Measurements from ENCODE around the gene PRRX2.
"Not testable (repeated sequence)": the region's sequence is repeated elsewhere in the genome, so short reads cannot be mapped to it uniquely, and the experiment has no call there.

Gene PRRX2

GRCh38 chr9:129630967-129631673 lies 34.3 kb upstream of the PRRX2 start:
- TF ChIP-seq, protein P1, sequence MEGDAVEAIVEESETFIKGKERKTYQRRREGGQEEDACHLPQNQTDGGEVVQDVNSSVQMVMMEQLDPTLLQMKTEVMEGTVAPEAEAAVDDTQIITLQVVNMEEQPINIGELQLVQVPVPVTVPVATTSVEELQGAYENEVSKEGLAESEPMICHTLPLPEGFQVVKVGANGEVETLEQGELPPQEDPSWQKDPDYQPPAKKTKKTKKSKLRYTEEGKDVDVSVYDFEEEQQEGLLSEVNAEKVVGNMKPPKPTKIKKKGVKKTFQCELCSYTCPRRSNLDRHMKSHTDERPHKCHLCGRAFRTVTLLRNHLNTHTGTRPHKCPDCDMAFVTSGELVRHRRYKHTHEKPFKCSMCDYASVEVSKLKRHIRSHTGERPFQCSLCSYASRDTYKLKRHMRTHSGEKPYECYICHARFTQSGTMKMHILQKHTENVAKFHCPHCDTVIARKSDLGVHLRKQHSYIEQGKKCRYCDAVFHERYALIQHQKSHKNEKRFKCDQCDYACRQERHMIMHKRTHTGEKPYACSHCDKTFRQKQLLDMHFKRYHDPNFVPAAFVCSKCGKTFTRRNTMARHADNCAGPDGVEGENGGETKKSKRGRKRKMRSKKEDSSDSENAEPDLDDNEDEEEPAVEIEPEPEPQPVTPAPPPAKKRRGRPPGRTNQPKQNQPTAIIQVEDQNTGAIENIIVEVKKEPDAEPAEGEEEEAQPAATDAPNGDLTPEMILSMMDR (IDR thresholded peaks at IDR 0.05; ENCODE audit: low read depth, low read length, missing control alignments): no peak
- no peak overlapping the region for H3K4me3 ChIP-seq (ENCODE audit: low read depth, low read length)
- no peak for DNase-seq (ENCODE audit: low read depth)

DNA sequence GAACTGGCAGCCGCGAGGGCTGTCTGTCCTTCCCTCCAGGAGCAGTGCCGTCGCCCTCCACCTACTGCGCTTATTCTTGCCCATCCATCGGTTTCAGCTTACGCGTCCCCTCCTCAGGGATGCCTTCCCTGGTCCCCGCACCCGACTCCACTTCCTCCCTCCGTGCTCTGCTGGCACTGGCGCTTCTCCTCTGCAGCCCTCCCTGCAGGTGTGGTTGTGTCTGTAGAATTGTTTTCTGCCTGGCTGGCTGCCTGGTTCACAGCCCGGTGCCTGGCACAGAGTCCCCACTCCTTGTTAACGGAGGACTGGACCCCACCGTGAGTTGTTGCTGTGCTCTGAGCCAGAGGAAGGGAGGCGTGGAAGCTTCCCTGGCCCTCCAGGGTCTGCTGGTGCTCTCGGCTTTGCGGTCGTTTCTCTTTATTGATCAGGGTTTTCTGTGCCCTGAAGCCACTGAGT lies 33.7 kb upstream of the PRRX2 start:
- H3K4me3 ChIP-seq (ENCODE audit: low read depth, low read length): no peak overlapping the region
- no peak for DNase-seq (ENCODE audit: low read depth)
- TF ChIP-seq, protein P1 (IDR thresholded peaks at IDR 0.05; ENCODE audit: low read depth, low read length, missing control alignments): no peak

DNA sequence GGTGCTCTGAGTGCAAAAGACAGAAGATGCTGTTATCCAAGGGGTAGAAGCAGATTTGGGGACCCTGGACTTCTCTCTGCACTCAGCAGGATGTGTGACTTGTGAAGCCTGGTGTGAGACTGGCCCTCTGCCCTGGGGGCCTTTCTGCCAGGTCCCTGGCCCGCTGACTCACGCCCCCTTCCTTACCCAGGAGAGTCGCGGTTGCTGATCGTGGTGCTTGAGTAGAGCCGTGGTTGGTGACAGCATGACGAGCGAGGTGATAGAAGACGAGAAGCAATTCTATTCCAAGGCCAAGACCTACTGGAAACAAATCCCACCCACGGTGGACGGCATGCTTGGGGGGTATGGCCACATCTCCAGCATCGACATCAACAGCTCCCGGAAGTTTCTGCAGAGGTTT lies 33.0 kb upstream of the PRRX2 start:
- no peak overlapping the region for H3K4me3 ChIP-seq (ENCODE audit: low read depth, low read length)
- TF ChIP-seq, protein P1 (IDR thresholded peaks at IDR 0.05; ENCODE audit: low read depth, low read length, missing control alignments): no peak
- DNase-seq (ENCODE audit: low read depth): no peak

GRCh38 chr9:129633207-129633606 lies 32.2 kb upstream of the PRRX2 start:
- TF ChIP-seq, protein P1 (IDR thresholded peaks at IDR 0.05; ENCODE audit: low read depth, low read length, missing control alignments): no peak
- DNase-seq (ENCODE audit: low read depth): no peak
- no peak overlapping the region for H3K4me3 ChIP-seq (ENCODE audit: low read depth, low read length)

DNA sequence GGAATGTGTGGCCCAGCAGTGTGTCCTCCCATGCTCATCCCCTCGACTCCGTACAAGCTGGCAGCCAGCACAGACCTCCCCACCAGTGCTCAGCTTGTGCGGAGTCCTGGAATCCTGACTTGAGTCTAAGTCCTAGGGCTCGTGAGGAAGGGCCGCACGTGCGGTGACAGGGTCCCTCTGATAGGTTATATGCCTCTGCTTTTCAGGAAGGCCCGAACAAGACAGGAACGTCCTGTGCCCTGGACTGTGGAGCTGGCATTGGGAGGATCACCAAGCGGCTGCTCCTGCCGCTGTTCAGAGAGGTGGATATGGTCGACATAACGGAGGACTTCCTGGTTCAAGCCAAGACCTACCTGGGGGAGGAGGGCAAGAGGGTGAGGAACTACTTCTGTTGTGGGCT lies 31.6 kb upstream of the PRRX2 start:
- TF ChIP-seq, protein P1 (IDR thresholded peaks at IDR 0.05; ENCODE audit: low read depth, low read length, missing control alignments): no peak
- no peak overlapping the region for H3K4me3 ChIP-seq (ENCODE audit: low read depth, low read length)
- no peak for DNase-seq (ENCODE audit: low read depth)

DNA sequence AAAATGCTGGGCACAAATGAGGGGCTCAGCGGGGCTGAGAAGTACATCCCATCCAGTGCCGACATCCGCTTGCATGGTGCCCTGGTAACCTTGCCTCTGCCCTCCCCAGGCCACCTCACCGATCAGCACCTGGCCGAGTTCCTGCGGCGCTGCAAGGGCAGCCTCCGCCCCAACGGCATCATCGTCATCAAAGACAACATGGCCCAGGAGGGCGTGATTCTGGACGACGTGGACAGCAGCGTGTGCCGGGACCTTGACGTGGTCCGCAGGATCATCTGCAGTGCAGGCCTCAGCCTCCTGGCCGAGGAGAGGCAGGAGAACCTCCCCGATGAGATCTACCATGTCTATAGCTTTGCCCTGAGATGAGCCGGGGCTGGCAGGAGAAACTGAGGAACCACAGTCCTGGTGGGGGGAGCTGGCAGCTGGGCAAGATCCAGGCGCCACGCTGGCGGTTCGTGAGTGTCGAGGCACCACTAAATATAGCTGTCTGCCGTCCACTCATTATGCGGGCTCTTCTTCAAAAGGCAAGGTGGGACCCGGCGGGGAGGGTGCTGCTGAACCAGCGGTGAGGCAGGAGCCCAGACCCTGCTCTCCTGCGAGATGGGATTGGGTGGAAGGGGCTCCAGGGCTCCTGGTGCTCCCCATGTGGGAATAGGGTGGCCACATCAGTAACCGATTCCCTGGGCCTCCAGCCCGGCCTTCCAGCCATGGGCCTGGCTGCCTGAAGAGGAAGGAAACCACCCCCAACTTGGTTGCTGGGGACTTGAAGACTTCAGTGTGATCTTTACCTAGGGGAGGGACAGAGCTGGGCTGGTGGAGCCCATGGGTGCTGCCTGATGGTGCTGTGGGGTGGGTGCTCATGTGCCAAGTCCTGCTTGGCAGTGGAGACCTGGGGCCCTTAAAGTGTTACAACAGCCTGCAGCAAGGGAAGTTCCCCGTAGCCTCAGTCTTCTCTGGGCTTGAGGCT lies 30.1 kb upstream of the PRRX2 start:
- TF ChIP-seq, protein P1 (IDR thresholded peaks at IDR 0.05; ENCODE audit: low read depth, low read length, missing control alignments): no peak
- no peak for DNase-seq (ENCODE audit: low read depth)
- no peak overlapping the region for H3K4me3 ChIP-seq (ENCODE audit: low read depth, low read length)

DNA sequence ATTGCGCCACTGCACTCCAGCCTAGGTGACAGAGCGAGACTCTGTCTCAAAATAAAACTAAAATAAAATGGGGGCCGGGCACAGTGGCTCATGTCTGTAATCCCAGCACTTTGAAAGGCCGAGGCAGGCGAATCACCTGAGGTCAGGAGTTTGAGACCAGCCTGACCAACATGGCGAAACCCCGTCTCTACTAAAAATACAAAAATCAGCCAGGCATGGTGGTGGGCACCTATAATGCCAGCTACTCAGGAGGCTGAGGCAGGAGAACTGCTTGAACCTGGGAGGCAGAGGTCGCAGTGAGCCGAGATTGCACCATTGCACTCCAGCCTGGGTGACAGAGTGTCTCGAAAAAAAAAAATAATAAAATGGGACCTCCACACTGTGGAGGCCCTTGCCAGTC lies 29.1 kb upstream of the PRRX2 start:
- DNase-seq (ENCODE audit: low read depth); H3K4me3 ChIP-seq (ENCODE audit: low read depth, low read length): not testable (repeated sequence)

All from GM12864 (cell line).